Epithelial cell of proximal tubule (primary cell): Measurements from ENCODE around the gene WLS. TPM values are rescaled to one million over a fixed set of nuclear protein-coding genes. Genes with fewer than 3 reads are reported as not detected.
A peak's percentile ranks its signal among the peaks of the same experiment; 100 is the strongest.

Source experiments
- DNase-seq: peaks from one replicate; pipeline ENCODE4 v3.0.0-alpha.2; 2011; ENCODE audit warnings: low read depth
- H3K4me3 ChIP-seq: 2 replicates; pipeline ENCODE4 v1.5.1; 2011; ENCODE audit warnings: low read depth, mild to moderate bottlenecking, low read length
- CTCF ChIP-seq: conservative IDR thresholded peaks from 2 replicates; pipeline ENCODE4 v1.5.1; 2012; ENCODE audit warnings: low read depth, mild to moderate bottlenecking, low read length
- total RNA-seq: library from RNA; depleted of rRNA; stranded (reverse); fragments of >200 nt; gene quantifications from 2 replicates; pipeline ENCODE4 v1.2.3, GENCODE V29; 2015

The WLS gene
- total RNA-seq, 1 donor from 2014 or later, result 14.4 TPM

- H3K4me3 ChIP-seq, result no peak overlapping the region
- no peak for DNase-seq
- no peak for TF ChIP-seq CTCF
These were observed 13.8 kb downstream of the WLS start for GRCh38 chr1:68218490-68218889.

GRCh38 chr1:68217618-68218017 is 14.7 kb downstream of the WLS start:
- no peak overlapping the region for H3K4me3 ChIP-seq
- DNase-seq, result no peak
- TF ChIP-seq CTCF, result no peak

- no peak overlapping the region for H3K4me3 ChIP-seq
- DNase-seq, result no peak
- no peak for TF ChIP-seq CTCF
These were observed 15.2 kb downstream of the WLS start for GRCh38 chr1:68217060-68217554.

- no peak for TF ChIP-seq CTCF
- no peak for DNase-seq
- no peak overlapping the region for H3K4me3 ChIP-seq
These were observed 16.1 kb downstream of the WLS start for GRCh38 chr1:68216089-68216772.

GRCh38 chr1:68213843-68214242 is 18.5 kb downstream of the WLS start:
- DNase-seq, result no peak
- H3K4me3 ChIP-seq, result no peak overlapping the region
- no peak for TF ChIP-seq CTCF

GRCh38 chr1:68211761-68212380 is 20.5 kb downstream of the WLS start:
- TF ChIP-seq CTCF, result no peak
- DNase-seq, result no peak
- peak overlapping the region; percentile 38 for H3K4me3 ChIP-seq

- DNase-seq, result no peak
These were observed 21.5 kb downstream of the WLS start for GRCh38 chr1:68210829-68211228.

More at GRCh38 chr1:68210829-68211228, 21.5 kb downstream of the WLS start:
- TF ChIP-seq CTCF, result no peak
- H3K4me3 ChIP-seq, result no peak overlapping the region
